Measurements from ENCODE around the gene F7.

DNA sequence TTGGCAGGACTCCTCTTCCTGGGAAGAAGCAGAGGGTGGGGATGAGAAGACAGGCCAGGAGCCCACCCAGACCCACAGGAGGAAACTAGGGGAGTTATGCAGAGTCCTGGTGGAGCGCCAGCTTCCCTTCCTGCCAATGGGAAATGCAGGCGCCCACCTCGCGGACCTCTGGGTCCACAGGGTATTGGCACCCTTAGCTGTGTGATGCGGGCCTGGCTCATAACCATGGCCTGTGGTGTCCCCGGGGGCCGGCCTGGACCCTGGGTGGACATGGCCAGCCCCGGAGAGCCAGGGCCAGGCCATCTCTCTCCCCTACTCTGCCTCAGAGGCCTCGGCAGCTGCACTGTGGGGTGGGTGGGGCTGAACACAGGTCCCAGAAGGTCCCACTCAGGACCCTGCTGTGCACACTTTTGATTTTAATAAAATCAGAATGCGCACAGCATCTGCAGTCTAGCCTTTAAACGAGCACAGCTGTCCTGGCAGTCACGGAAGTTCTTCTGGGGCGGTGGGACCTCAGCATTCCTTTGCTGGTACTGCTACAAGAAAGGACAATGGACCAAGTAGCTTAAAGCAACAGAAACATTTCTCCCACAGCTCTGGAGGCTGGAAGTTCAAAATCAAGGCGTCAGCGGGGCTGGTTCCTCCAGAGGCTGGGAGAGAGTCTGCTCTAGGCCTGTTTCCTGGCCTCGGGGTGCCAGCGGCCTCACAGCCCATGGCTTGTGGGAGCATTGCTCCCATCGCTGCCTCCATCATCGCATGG is 18.8 kb downstream of the F7 start:
- TF ChIP-seq YY1 (IDR thresholded peaks at IDR 0.05; ENCODE audit: insufficient read depth, insufficient read length) (no peak), SUZ12 (IDR thresholded peaks at IDR 0.05; ENCODE audit: extremely low read depth, insufficient read depth, insufficient read length) (no peak), ZNF274 (IDR thresholded peaks at IDR 0.05; ENCODE audit: low read depth, low read length) (no peak)
